NCI-H2107 (cell line): ENCODE measurements around the gene KCNQ4.

Experiments
- DNase-seq: peaks from one replicate; lab custom pipeline; 2025; lab: John Stamatoyannopoulos, UW

The KCNQ4 gene

GRCh38 chr1:40755067-40755466, 28.5 kb upstream of the KCNQ4 start:
- no peak for DNase-seq

DNA sequence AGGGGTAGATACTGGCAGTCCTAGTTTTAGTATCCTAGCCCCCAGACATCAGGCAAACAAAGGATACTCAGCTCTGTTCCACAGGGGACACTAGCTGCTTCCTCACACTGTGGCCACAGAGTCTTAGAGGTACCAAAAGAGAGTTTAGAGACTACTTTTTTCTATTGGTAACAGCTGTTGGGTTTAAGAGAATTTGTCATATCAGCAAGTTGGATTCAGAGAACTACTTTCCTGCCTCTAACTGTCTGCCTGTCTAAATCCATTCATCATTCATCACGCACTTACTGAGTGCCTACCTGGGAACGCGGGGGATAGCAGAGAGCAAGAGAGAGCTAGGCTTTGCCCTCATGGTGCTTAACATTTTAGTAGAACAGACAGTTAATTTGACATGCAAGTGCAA, 27.1 kb upstream of the KCNQ4 start:
- no peak for DNase-seq

- no peak for DNase-seq
Observed at GRCh38 chr1:40757084-40757483, 26.5 kb upstream of the KCNQ4 start.

- no peak for DNase-seq
Observed at GRCh38 chr1:40758004-40758403, 25.6 kb upstream of the KCNQ4 start.

DNA sequence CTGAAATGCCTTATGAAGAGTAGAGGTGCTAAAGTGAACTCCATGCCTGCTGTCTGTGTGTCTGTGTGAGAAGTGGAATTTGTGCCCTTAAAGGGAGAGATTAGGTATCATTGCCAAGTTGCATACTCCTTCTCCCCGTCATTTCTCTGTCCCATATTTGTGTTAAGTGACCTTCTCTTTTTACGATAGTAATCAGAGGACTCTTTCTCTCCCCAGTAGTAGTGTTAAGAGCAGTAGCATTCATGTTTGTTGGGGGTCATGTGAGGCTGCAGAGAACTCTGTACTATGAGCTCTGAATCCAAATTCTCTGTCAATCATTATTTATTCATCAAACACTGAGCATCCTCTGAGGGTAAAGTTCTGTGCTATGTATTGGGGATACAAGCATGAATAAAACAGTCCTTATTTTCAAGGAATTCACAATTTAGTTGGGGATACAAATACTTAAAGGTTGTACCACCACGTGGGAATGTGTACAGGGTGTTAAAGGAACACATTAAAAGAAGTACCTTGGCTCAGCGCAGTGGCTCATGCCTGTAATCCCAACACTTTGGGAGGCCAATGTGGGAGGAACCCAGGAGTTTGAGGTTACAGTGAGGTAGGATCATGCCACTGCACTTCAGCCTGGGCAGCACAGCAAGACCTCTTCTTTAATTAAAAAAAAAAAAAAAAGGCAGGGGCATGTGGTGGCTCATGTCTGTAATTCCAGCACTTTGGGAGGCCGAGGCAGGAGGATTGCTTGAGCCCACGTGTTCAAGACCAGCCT, 24.8 kb upstream of the KCNQ4 start:
- no peak for DNase-seq

- no peak for DNase-seq
Observed at GRCh38 chr1:40760984-40761383, 22.6 kb upstream of the KCNQ4 start.

DNA sequence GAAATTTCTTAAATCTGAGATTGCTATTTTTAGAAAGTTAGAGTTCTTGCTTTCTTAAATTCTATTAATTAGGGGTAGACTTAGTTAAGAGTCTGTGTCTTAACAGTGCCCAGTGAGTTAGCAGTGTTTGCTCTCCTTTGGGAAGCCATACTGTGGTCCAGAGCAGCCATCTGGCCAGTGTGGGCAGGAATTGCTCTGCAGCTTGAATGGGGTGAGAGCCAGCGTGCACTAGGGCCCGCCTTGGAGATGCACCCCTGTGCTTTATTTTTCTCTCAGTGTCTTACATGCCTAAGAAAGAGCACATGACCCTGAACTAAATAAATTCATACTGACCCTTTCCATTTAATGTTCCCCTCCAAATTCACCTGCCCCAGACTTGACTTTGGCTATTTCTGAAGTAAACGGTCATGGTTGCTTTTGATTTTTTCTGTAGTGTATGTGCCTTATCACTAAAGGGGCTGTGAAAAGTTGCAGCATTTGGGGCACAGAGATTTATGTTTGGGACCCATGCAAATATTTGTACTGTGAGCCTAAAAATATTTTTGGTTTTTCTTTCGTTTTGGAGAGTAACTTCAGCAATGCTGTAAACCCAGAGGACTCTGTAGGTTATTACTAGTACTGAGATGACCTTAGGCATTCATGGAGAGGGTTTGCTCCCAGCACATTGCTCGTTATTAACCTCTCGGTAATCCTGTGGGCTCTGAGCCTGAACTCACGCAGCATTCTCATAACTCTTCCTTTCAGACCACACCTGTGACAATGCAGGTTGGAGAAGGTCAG, 21.3 kb upstream of the KCNQ4 start:
- no peak for DNase-seq

- DNase-seq, result no peak
Observed at GRCh38 chr1:40763742-40764532, 19.6 kb upstream of the KCNQ4 start.

DNA sequence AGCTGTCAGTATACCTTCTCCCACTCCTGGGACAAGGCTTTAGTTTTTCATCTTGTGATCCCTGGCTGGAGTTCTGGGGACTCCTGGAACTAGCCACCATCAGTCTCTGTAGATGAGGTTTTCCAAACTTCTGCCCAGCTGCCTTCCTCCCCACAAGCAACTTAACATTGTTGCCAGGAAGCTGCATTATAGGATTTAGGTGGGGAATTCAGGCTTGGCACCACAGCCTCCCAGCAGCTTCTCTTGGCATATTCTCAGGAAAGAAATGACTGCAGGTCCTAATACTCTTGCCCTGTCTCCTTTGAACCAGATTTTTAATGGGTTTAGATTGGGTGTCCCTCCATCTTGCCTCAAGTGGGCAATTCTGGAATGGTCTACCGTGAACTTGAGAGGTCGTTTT, 18.6 kb upstream of the KCNQ4 start:
- no peak for DNase-seq

DNA sequence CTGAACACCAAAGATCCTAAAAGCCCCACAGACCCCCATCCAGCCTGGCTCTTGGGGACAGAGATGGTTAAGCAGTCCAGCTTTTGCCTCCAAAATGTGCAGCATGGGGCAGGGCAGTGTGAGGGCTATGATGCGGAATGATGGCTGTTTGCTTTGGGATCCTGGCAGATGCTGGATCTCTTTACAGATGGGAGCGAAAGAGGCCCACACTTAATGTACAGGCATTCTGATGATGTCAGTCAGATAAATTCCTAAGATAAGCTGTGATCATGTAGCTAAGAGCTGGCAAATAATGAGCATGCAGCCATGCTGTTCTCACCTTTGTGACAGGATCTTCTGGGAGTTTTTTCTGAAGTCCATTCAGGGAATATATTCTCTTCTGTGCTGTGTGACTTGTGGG, 17.6 kb upstream of the KCNQ4 start:
- no peak for DNase-seq

DNA sequence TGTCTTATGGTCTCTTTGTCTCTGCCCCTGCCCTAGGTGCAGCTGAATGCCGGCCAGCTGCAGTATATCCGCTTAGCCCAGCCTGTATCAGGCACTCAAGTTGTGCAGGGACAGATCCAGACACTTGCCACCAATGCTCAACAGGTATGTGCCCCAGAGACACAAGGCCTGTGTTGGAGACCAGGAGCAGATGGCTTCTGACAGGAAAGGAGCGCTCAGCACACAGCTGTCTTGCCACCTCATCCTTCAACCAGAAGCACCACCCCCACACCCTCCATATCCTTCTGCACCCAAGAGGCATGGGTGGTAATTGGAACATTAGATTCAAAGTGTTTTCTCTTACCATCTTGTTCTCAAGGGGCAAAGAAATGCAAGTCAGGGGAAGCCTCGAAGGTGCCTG, 17.0 kb upstream of the KCNQ4 start:
- DNase-seq, result no peak

GRCh38 chr1:40768146-40768990, 15.2 kb upstream of the KCNQ4 start:
- DNase-seq, result no peak

DNA sequence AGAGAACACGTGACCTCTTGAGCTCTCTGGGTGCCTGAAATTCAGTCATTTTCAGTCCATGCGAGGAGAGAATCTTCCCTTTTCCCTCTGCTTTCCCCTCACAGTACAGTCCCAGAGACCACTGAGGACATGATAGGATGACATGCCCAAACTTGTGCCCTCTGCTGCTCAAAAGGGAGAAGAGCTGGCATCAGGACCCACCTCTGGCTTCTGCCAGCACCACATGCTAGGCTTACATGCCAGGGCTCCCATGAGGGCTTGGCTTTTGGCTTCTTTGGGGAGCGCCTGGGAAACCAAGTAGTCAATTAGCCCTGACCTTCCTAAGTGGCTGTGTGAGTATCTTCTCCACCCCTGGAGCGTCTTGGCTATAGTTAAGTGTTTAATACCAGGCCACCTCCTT, 13.8 kb upstream of the KCNQ4 start:
- no peak for DNase-seq

GRCh38 chr1:40770296-40771070, 13.1 kb upstream of the KCNQ4 start:
- DNase-seq, result no peak

DNA sequence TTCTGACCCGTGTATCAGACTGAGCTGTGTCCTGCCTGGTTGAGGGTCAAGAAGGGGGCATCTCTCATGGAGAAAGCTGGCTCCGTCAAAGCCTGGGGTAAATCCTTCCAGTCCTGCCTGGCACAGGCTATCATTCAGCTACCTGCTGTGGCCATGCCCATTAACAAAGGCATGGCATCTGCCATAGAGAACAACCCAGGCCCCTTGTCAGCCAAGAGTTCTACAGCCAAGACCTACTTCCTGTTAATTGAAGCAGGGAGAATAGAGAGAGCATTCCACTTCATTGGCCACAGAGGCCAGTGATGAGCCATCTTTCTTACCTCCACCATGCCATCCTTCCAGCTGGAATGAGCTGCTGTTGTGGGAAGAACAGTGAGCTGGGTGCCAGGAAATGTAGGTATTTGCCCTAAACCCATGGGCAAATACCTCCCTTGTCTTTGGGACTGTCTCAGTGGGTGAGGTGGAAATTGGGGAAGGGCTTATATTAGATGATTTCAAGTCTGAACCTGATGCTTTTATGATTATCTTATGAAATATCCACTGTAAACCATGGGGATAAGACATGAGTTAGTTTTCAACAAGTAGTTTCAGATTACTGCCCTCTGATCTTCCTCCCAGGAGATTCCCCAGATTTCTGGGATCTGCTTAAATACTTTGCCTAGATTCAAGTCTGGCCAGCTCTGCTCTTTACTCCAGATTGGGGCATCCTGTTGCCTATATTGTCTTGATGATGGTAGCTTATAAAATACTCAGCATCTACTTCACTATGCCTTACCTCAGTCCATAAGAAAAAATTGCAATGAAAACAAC, 11.2 kb upstream of the KCNQ4 start:
- no peak for DNase-seq

DNA sequence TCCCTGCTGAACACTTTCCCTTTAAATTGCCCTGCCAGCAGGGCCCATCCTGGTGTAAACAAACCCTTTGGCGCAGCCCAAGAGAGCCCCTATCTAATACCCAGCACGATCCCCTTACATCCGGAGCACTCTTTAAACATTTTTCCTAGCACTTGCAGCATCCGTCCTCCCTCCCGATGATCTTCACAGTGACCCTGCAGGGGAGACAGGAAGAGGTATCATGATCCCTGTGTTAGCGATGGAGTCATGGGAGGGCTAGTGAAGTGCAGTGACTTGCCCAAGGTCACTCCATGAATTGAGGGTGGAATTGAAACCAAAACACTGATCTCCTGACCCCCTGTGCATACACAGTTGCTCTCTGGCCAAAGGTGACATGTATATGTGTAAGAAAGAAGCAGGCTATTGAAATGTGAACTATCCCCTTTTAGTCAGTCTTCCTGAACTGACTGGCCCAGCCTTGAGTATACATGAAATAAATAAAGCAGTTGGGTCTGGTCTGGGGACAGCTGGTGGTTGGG, 9.8 kb upstream of the KCNQ4 start:
- DNase-seq, result no peak

- no peak for DNase-seq
Observed at GRCh38 chr1:40774266-40774998, 9.2 kb upstream of the KCNQ4 start.

GRCh38 chr1:40776236-40777072, 7.1 kb upstream of the KCNQ4 start:
- no peak for DNase-seq
